ENCODE results near the gene YRDC.

DNA sequence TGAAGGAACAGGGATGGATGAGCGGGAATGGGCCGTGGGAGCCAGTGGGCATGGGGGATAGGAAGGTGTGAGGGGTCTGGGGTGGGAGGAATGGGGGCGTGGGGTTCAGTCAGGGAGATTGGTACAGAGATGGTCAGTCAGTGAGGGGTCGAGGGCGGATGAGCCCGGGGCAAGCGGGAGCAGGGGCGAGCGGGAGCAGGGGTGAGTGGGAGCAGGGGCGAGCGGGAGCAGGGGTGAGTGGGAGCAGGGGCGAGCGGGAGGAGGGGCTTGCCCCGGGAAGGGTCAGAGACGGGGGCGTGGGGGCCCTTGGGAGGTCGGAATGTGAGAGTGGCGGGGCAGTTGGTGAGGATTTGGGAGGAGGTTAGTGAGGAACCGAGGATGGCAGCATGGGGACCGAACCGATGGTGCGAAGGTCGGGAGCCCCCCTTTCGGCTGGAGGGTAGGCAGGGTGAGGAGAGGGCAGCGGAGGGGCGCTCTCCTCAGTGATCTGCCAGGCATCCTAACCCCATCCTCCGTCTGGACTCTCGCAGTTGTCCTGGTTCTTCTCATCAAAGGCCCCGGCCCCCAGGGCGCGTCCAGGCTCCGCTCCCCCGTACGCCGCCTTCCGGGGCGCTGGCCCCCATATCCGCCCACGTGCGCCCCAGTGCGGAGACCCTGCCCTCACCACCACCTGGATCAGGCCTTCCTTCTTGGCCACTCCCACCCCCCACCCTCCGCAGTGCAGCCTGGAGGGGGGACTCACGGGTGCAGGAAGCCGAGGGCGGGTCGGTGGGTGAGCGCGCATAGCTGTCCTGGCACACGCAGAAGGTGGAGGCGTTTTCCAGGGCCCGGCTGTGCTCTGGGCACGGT lies 54.3 kb downstream of the YRDC start:
- TF ChIP-seq, protein P1, sequence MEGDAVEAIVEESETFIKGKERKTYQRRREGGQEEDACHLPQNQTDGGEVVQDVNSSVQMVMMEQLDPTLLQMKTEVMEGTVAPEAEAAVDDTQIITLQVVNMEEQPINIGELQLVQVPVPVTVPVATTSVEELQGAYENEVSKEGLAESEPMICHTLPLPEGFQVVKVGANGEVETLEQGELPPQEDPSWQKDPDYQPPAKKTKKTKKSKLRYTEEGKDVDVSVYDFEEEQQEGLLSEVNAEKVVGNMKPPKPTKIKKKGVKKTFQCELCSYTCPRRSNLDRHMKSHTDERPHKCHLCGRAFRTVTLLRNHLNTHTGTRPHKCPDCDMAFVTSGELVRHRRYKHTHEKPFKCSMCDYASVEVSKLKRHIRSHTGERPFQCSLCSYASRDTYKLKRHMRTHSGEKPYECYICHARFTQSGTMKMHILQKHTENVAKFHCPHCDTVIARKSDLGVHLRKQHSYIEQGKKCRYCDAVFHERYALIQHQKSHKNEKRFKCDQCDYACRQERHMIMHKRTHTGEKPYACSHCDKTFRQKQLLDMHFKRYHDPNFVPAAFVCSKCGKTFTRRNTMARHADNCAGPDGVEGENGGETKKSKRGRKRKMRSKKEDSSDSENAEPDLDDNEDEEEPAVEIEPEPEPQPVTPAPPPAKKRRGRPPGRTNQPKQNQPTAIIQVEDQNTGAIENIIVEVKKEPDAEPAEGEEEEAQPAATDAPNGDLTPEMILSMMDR (conservative IDR thresholded peaks at IDR 0.05; ENCODE audit: low read depth in 2 of 2): no peak
- no peak for TF ChIP-seq CREB1 (CRISPR knock-in tag; IDR thresholded peaks at IDR 0.05; ENCODE audit: low read depth)
- TF ChIP-seq, protein P2, sequence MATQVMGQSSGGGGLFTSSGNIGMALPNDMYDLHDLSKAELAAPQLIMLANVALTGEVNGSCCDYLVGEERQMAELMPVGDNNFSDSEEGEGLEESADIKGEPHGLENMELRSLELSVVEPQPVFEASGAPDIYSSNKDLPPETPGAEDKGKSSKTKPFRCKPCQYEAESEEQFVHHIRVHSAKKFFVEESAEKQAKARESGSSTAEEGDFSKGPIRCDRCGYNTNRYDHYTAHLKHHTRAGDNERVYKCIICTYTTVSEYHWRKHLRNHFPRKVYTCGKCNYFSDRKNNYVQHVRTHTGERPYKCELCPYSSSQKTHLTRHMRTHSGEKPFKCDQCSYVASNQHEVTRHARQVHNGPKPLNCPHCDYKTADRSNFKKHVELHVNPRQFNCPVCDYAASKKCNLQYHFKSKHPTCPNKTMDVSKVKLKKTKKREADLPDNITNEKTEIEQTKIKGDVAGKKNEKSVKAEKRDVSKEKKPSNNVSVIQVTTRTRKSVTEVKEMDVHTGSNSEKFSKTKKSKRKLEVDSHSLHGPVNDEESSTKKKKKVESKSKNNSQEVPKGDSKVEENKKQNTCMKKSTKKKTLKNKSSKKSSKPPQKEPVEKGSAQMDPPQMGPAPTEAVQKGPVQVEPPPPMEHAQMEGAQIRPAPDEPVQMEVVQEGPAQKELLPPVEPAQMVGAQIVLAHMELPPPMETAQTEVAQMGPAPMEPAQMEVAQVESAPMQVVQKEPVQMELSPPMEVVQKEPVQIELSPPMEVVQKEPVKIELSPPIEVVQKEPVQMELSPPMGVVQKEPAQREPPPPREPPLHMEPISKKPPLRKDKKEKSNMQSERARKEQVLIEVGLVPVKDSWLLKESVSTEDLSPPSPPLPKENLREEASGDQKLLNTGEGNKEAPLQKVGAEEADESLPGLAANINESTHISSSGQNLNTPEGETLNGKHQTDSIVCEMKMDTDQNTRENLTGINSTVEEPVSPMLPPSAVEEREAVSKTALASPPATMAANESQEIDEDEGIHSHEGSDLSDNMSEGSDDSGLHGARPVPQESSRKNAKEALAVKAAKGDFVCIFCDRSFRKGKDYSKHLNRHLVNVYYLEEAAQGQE (IDR thresholded peaks at IDR 0.05; ENCODE audit: unreplicated experiment): no peak
- peak; percentile 29; the same call in 1 of the 2 replicates for TF ChIP-seq POLR2AphosphoS5 (IDR thresholded peaks at IDR 0.05; ENCODE audit: low read depth)
- TF ChIP-seq JUNB (IDR thresholded peaks at IDR 0.05; ENCODE audit: unreplicated experiment): no peak
